Measurements from ENCODE around the gene ELFN1.

ELFN1 gene

GRCh38 chr7:1668396-1669063 is 1.5 kb upstream of the ELFN1 start:
- H3K4me3 ChIP-seq (ENCODE audit: low read depth, low read length) = no peak overlapping the region; the same call in 1 of the 2 replicates
- ChIA-PET POLR2A (interaction anchor here (0.5 kb wide), 1 partner anchor 507 kb away, joined by 3 read pairs; no protein-coding TSS in a partner anchor), CTCF (interaction anchor here (1.0 to 1.6 kb wide), 5 partner anchors 31 to 680 kb away, joined by 3 to 6 read pairs (median 4); no protein-coding TSS in a partner anchor)
- no peak for DNase-seq (ENCODE audit: low read depth, low spot score)
- no peak for TF ChIP-seq CTCF (IDR thresholded peaks at IDR 0.05; ENCODE audit: insufficient read depth, low read length, missing control alignments)

DNA sequence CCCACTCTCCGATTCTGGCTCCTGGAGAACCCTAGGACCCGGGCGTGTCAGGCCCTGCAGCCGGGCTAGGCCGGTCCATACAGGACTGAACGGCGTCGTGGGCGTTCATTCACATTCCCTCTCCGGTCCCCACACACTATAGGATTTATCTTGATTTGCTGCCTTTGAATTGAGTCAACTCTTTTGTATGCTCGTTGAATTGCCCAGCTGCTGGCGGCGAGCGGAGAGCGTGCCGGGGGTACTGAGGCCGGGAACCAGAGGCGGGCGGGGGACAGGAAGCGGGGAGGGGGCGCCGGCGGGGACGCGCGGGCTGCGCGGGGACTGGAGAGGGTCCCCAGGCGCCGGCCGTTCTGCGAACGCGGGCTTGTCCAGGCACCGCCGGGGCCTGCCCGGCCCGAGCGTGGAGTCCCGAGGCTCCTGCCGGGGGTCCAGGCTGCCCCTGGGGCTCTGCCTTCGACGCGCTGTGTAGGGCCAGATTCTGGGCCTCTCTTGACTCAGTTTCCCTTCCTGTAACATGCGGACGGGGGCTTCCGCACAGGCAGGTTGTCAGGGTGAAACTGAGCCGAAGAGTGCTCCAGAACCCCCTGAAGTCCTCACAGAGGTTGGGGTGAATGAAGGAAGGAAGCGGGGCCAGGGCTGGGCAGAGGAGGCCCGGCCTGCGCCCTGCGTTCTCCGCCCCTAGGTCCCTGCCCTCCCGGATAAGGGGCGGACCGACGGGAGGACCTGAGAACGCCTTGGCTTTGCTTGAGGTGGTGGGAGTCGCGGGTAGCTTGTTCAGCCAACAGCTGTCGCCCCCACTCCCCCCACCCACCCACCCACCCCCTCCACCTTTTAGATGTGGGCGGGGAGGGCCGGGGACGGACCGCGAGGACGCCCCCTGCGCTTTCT is 769 bp upstream of the ELFN1 start:
- H3K4me3 ChIP-seq (ENCODE audit: low read depth, low read length) = peak overlapping the region; percentile 48
- ChIA-PET CTCF (interaction anchor here (1.0 to 1.6 kb wide), 5 partner anchors 435 to 679 kb away, joined by 4 to 6 read pairs (median 4); no protein-coding TSS in a partner anchor), POLR2A (interaction anchor here (0.5 kb wide), 1 partner anchor 506 kb away, joined by 3 read pairs; no protein-coding TSS in a partner anchor)
- no peak for TF ChIP-seq CTCF (IDR thresholded peaks at IDR 0.05; ENCODE audit: insufficient read depth, low read length, missing control alignments)
- DNase-seq (ENCODE audit: low read depth, low spot score) = no peak

DNA sequence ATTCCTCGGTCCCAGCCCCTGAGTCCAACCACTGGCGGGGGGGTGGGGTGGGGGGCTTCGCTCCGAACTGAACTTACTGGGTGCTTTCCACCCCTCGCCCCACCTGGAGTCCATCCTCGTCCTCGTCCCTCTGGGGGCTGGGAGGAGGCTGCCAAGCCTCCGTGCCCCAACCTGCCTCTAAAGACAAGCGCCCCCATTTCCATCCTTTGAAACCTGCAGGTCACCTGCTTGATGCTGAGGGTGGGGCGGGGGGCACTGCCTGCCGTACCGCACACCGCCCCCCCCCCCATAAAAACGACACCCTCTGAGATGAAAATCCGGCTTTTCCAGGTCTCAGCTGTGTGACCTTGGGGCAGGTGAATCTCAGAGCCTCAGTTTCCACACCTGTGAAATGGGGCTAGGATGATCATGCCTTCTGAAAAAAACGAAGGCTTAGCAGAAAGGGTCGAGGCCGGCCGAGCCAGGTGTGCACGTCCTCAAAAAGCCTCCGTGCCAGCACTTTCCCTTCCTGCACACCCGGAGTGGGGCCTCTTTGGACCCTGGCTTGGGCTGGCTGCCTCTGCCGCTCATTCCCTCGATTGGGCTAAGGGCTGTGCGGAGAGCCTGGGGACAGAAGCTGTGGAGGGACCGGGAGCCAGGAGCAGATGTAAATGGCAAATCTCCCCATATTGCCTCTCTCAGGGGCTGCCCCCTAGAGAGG is 967 bp downstream of the ELFN1 start:
- H3K4me3 ChIP-seq (ENCODE audit: low read depth, low read length) = peak overlapping the region; percentile 48
- ChIA-PET CTCF (no interaction called here), POLR2A (no interaction called here)
- no peak for TF ChIP-seq CTCF (IDR thresholded peaks at IDR 0.05; ENCODE audit: insufficient read depth, low read length, missing control alignments)
- no peak for DNase-seq (ENCODE audit: low read depth, low spot score)

DNA sequence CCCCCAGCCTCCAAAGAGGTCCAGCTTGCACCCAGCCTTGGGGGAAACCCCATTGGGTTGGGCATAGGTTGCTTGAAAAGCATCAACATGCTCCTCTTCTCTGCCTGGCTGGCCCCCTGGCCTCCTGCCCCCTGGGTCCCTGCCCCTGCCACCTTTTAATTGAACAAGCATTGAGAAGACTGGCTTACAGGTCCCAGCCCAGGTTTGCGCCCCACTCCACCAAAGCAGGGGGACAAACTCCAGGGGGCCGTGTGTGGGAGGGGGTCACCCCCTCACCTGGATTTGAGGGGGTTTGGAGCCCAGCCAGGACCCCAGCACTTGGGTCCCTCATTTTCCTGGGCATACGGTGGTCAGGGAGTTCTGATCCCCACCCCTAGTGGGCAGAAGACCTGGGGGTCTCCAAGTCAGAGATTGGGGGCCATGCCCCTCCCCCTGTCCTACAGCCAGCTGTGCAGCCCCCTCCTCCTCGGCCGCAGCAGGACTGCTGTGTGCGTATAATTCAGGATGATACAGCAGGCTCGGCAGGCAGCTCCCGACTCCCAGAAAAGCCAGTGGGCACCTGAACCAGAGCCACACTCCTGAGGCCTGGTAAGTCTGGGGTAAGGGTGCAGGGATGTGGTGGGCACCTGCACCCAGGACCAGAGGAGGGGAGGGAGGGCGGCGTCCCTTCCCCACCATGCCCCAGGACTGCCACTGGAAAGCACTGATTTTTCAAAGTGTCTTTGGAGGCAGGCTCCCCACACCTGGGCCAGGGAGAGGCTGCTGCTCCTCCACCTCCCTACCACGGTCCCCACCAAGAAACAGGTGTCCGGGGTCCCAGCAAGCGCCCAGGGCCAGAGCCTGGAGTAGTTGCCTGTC is 1.7 kb downstream of the ELFN1 start:
- POLR2A ChIA-PET = no interaction called here
- CTCF ChIA-PET = no interaction called here
- no peak for DNase-seq (ENCODE audit: low read depth, low spot score)
- no peak for TF ChIP-seq CTCF (IDR thresholded peaks at IDR 0.05; ENCODE audit: insufficient read depth, low read length, missing control alignments)
- no peak overlapping the region for H3K4me3 ChIP-seq (ENCODE audit: low read depth, low read length)

DNA sequence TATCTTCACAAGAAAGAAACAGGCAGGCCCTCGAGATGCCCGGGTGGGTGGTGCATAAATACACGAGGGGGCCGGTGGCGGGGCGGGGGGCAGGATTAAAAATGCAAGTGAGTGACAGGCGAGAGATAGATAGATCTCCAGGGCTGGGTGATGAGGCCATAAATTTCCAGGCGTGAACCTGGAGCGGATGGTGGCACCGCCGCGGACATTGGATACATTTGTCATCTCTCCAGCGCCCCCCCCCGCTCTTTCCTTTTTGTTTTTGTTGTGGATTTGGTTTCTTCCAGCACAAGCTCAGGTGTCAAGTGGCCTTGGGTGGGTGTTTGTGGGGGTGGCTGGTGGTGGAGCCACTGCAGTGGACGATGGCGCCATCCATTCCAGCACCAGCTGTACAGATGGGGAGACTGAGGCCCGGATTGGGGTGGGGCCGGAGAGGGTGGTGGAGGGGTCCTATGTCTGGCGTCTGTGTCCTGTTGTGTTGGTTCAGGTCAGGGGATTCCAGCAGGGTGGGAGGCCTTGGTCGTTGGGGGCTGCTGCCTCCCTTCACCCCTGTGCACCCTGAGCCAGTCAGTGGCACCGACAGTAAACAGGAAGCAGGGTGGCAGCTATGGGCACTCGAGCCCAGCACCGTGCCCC is 2.9 kb downstream of the ELFN1 start:
- no peak for DNase-seq (ENCODE audit: low read depth, low spot score)
- no peak for TF ChIP-seq CTCF (IDR thresholded peaks at IDR 0.05; ENCODE audit: insufficient read depth, low read length, missing control alignments)
- H3K4me3 ChIP-seq (ENCODE audit: low read depth, low read length) = no peak overlapping the region
- ChIA-PET CTCF (no interaction called here), POLR2A (no interaction called here)
